Measurements from ENCODE around the gene MRGPRD.

The MRGPRD gene

GRCh38 chr11:68999093-68999747 lies 18.4 kb upstream of the MRGPRD start:
- Histone ChIP-seq H2AFZ (ENCODE audit: low read length) (no peak overlapping the region), H3K27me3 (replicated peaks; ENCODE audit: insufficient read depth, low read length) (peaks cover 91% of the 10 kb centered on the region), H3K36me3 (replicated peaks; ENCODE audit: insufficient read depth, low read length) (no peaks in the 10 kb centered on the region), H3K9me3 (replicated peaks; ENCODE audit: insufficient read depth, low read length) (no peaks in the 10 kb centered on the region), H4K20me1 (ENCODE audit: insufficient read depth, low read length) (0 out of 2 replicates have a peak, but pooled peaks cover 3% of the 10 kb centered on the region), H3F3A (ENCODE audit: insufficient read depth, low read length) (no peaks in the 10 kb centered on the region), H3K4me2 (ENCODE audit: low read depth, low read length) (no peak overlapping the region), H3K4me1 (ENCODE audit: low read length) (no peaks in the 10 kb centered on the region), H3K79me2 (ENCODE audit: low read length) (no peaks in the 10 kb centered on the region), H3K9me2 (replicated peaks; ENCODE audit: insufficient read depth, low read length) (no peaks in the 10 kb centered on the region), H3K4me3 (ENCODE audit: low read length) (no peak overlapping the region), H3K9ac (ENCODE audit: low read length) (no peak overlapping the region), H3K27ac (ENCODE audit: low read length) (no peak overlapping the region)
- no peak for TF ChIP-seq EZH2phosphoT487 (IDR thresholded peaks at IDR 0.05; ENCODE audit: low read length)
- DNase-seq = no peak

- TF ChIP-seq EZH2phosphoT487 (IDR thresholded peaks at IDR 0.05; ENCODE audit: low read length) (no peak), EZH2 (optimal IDR thresholded peaks at IDR 0.05; ENCODE audit: low read depth, low read length) (no peak), CTCF (IDR thresholded peaks at IDR 0.05; ENCODE audit: low read length) (no peak)
- Histone ChIP-seq H3F3A (ENCODE audit: insufficient read depth, low read length) (no peaks in the 10 kb centered on the region), H3K27me3 (replicated peaks; ENCODE audit: insufficient read depth, low read length) (peaks cover 91% of the 10 kb centered on the region), H3K27ac (ENCODE audit: low read length) (no peak overlapping the region), H3K79me2 (ENCODE audit: low read length) (no peaks in the 10 kb centered on the region), H3K9me3 (replicated peaks; ENCODE audit: insufficient read depth, low read length) (no peaks in the 10 kb centered on the region), H2AFZ (ENCODE audit: low read length) (no peak overlapping the region), H3K9ac (ENCODE audit: low read length) (no peak overlapping the region), H3K4me2 (ENCODE audit: low read depth, low read length) (no peak overlapping the region), H3K9me2 (replicated peaks; ENCODE audit: insufficient read depth, low read length) (no peaks in the 10 kb centered on the region), H3K4me3 (ENCODE audit: low read length) (no peak overlapping the region), H3K36me3 (replicated peaks; ENCODE audit: insufficient read depth, low read length) (no peaks in the 10 kb centered on the region), H4K20me1 (ENCODE audit: insufficient read depth, low read length) (0 out of 2 replicates have a peak, but pooled peaks cover 3% of the 10 kb centered on the region), H3K4me1 (ENCODE audit: low read length) (no peaks in the 10 kb centered on the region)
- DNase-seq = no peak
Measured at GRCh38 chr11:68998390-68998911, 17.7 kb upstream of the MRGPRD start.

- H3K9me3 ChIP-seq (replicated peaks; ENCODE audit: insufficient read depth, low read length) = no peaks in the 10 kb centered on the region
- no peak for DNase-seq
- no peak overlapping the region for H3K9ac ChIP-seq (ENCODE audit: low read length)
- no peak overlapping the region for H3K27ac ChIP-seq (ENCODE audit: low read length)
- H3K9me2 ChIP-seq (replicated peaks; ENCODE audit: insufficient read depth, low read length) = no peaks in the 10 kb centered on the region
- no peaks in the 10 kb centered on the region for H3K79me2 ChIP-seq (ENCODE audit: low read length)
- H3K36me3 ChIP-seq (replicated peaks; ENCODE audit: insufficient read depth, low read length) = no peaks in the 10 kb centered on the region
- no peak overlapping the region for H2AFZ ChIP-seq (ENCODE audit: low read length)
- TF ChIP-seq EZH2 (optimal IDR thresholded peaks at IDR 0.05; ENCODE audit: low read depth, low read length) = no peak
- TF ChIP-seq EZH2phosphoT487 (IDR thresholded peaks at IDR 0.05; ENCODE audit: low read length) = no peak
- no peak for TF ChIP-seq CTCF (IDR thresholded peaks at IDR 0.05; ENCODE audit: low read length)
- 0 out of 2 replicates have a peak, but pooled peaks cover 3% of the 10 kb centered on the region for H4K20me1 ChIP-seq (ENCODE audit: insufficient read depth, low read length)
- H3K4me2 ChIP-seq (ENCODE audit: low read depth, low read length) = no peak overlapping the region
- H3K4me3 ChIP-seq (ENCODE audit: low read length) = no peak overlapping the region
- H3F3A ChIP-seq (ENCODE audit: insufficient read depth, low read length) = no peaks in the 10 kb centered on the region
- H3K4me1 ChIP-seq (ENCODE audit: low read length) = no peaks in the 10 kb centered on the region
- peaks cover 91% of the 10 kb centered on the region for H3K27me3 ChIP-seq (replicated peaks; ENCODE audit: insufficient read depth, low read length)
Measured at GRCh38 chr11:68997995-68998348, 17.2 kb upstream of the MRGPRD start.
